ENCODE data around the gene PPP6C.

GRCh38 chr9:125183561-125183960 lies 6.0 kb downstream of the PPP6C start:
- TF ChIP-seq CTCF (IDR thresholded peaks at IDR 0.05; ENCODE audit: low read length): no peak
- TF ChIP-seq EZH2 (IDR thresholded peaks at IDR 0.05; ENCODE audit: borderline replicate concordance, low read length): no peak
